ENCODE data around the gene BICD1. TPM values are rescaled to one million over a fixed set of nuclear protein-coding genes. Genes with fewer than 3 reads are reported as not detected.

The BICD1 gene
- total RNA-seq, 1 donor from 2014 or later, result 8.5 TPM

DNA sequence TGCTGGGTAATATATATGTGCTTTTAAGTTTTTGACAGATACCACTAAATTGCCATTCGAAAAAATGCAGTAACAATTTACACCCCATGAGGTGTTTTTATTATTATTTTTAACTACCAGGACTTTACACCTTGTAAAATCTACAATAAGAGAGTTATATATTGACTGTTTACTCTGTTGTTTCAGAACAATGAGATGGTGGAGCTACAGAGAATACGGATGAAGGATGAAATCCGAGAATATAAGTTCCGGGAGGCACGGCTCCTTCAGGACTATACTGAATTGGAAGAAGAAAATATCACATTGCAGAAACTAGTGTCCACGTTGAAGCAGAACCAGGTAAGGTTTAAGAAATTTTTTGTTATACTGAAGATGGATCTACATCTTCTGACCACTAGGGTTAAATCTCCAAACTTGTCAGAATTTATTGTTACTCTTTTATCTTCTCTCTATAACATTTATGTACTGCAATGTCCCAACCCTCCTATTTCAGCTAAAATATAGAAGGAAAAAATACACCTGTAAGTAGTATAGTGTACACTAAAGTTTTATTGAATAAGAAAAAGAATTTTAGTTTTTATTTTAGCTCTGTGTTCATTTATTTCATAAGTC lies 187.3 kb downstream of the BICD1 start:
- Histone ChIP-seq H3K9me3 (replicated peaks) (no peaks in the 10 kb centered on the region), H3K27me3 (ENCODE audit: low read depth) (no peaks in the 10 kb centered on the region), H3K27ac (replicated peaks) (no peak overlapping the region), H3K36me3 (no peaks in the 10 kb centered on the region), H3K4me3 (no peak overlapping the region), H3K4me1 (no peaks in the 10 kb centered on the region)
- intact Hi-C loops (cut with micrococcal nuclease), result loop anchor here (10.0 kb wide), 1 partner anchor 229 kb away; no protein-coding TSS in a partner anchor
- DNase-seq, result no peak
- TF ChIP-seq, protein P1, sequence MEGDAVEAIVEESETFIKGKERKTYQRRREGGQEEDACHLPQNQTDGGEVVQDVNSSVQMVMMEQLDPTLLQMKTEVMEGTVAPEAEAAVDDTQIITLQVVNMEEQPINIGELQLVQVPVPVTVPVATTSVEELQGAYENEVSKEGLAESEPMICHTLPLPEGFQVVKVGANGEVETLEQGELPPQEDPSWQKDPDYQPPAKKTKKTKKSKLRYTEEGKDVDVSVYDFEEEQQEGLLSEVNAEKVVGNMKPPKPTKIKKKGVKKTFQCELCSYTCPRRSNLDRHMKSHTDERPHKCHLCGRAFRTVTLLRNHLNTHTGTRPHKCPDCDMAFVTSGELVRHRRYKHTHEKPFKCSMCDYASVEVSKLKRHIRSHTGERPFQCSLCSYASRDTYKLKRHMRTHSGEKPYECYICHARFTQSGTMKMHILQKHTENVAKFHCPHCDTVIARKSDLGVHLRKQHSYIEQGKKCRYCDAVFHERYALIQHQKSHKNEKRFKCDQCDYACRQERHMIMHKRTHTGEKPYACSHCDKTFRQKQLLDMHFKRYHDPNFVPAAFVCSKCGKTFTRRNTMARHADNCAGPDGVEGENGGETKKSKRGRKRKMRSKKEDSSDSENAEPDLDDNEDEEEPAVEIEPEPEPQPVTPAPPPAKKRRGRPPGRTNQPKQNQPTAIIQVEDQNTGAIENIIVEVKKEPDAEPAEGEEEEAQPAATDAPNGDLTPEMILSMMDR (IDR thresholded peaks at IDR 0.05; ENCODE audit: borderline replicate concordance), result no peak

DNA sequence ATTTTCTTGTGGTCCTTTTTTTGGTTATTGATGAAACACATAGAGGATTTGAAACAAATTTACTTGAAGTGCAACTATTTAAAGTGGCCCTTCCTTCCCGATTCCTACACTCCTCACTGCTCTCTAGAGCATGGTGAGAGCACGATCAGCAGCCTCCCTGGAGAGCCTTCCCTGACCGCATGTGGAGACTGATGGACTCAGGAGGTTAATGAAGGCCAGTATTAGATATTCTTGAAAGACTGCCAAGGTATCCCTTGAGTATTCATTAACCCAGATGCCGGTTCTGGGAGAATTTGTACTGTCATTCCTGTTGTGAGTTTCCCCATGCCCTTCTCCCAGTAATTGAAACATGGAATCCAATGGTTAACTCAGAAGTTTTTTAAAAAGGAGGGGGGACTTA lies 189.9 kb downstream of the BICD1 start:
- Histone ChIP-seq H3K4me1 (no peaks in the 10 kb centered on the region), H3K27me3 (ENCODE audit: low read depth) (no peaks in the 10 kb centered on the region), H3K4me3 (no peak overlapping the region), H3K9me3 (replicated peaks) (no peaks in the 10 kb centered on the region), H3K27ac (replicated peaks) (no peak overlapping the region), H3K36me3 (no peaks in the 10 kb centered on the region)
- no peak for DNase-seq
- TF ChIP-seq, protein P1 (IDR thresholded peaks at IDR 0.05; ENCODE audit: borderline replicate concordance), result no peak
- intact Hi-C loops (cut with micrococcal nuclease), result loop anchor here (10.0 kb wide), 1 partner anchor 232 kb away; no protein-coding TSS in a partner anchor

DNA sequence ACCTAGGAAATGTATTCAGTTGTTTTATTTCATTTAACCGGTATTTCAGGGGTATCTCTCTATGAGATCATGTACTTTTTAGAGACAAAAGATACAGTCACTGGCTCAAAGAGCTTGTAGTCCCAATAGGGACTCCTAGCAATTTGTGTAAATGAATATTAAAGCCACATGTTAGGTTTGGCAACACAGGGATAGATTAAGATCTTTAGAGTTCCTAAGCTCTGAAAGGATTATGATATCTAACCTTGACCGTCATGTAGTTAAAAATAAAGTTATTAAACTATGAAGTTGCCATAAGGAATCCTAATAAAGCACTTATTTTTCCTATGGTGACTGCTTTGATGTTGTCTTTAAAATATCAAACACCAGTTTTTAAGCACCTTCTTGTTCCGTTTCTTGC lies 192.3 kb downstream of the BICD1 start:
- no peak for DNase-seq
- TF ChIP-seq, protein P1 (IDR thresholded peaks at IDR 0.05; ENCODE audit: borderline replicate concordance), result no peak
- H3K4me3 ChIP-seq, result no peak overlapping the region
- H3K36me3 ChIP-seq, result no peaks in the 10 kb centered on the region
- H3K27me3 ChIP-seq (ENCODE audit: low read depth), result no peaks in the 10 kb centered on the region
- intact Hi-C loops (cut with micrococcal nuclease), result loop anchor here (10.0 kb wide), 1 partner anchor 234 kb away; no protein-coding TSS in a partner anchor
- H3K4me1 ChIP-seq, result no peaks in the 10 kb centered on the region
- no peak overlapping the region for H3K27ac ChIP-seq (replicated peaks)
- no peaks in the 10 kb centered on the region for H3K9me3 ChIP-seq (replicated peaks)

DNA sequence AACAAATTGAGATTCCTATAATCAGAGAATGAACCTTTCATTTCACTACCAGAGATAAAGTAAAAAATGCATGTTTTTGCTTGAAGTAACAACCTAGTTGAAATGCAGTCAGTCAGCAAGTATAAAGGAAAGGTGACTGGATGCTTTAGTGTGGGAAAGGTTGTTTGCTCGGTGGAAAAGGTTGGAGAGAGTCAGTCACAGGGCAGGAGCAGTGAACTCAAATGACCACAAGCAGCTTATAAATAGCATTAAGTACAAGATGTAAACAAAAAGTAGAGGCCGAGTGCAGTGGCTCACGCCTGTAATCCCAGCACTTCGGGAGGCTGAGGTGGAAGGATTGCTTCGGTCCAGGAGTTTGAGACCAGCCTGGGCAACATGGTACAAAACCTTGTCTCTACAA lies 194.6 kb downstream of the BICD1 start:
- H3K4me1 ChIP-seq, result no peaks in the 10 kb centered on the region
- H3K27me3 ChIP-seq (ENCODE audit: low read depth), result no peaks in the 10 kb centered on the region
- no peak overlapping the region for H3K4me3 ChIP-seq
- H3K27ac ChIP-seq (replicated peaks), result no peak overlapping the region
- no peak for DNase-seq
- intact Hi-C loops (cut with micrococcal nuclease), result loop anchor here (10.0 kb wide), 2 partner anchors 616 to 646 kb away; partner anchors contain the start of gene ETFBKMT
- TF ChIP-seq, protein P1 (IDR thresholded peaks at IDR 0.05; ENCODE audit: borderline replicate concordance), result no peak
- H3K36me3 ChIP-seq, result peaks cover 6% of the 10 kb centered on the region
- H3K9me3 ChIP-seq (replicated peaks), result no peaks in the 10 kb centered on the region

DNA sequence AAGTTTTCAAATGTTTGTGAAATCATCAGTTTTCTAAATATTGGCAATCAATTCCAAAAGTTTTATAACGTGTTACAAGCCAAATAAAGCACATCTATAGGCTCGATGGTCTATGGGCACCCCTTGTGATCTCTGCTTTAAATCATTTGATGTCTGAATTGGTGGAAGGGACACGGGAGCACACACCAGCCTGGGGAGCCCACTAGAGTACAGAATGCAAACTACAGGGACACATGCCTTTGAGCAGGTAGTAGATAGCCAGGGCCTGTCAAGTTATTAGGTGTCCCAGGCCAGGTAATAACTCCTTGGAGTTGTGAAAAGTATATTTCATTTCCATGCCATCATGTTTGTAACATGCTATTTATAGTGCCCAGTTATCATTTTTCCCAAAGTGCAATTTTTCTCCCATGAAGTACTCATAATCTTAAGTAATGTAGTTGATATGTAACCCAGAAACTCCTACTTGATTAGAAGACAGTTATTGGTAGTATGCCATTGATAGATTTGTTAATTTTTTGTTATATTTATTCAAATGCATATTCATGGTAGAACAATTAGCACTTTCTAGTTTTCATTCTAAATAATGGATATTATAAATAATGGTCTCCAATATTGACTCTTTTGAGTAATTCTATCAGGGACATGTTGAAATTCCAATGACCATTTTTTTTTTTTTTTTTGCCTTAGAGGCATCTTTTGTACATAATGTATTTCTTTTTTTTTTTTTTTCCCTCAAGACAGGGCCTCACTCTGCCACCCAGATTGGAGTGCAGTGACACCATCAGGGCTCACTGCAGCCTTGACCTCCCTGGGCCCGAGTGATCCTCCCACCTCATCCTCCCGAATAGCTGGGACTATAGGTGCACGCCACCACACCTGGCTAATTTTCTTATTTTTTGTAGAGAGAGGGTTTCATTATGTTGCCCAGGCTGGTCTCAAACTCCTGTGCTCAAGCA lies 195.8 kb downstream of the BICD1 start:
- Histone ChIP-seq H3K9me3 (replicated peaks) (no peaks in the 10 kb centered on the region), H3K4me3 (no peak overlapping the region), H3K27me3 (ENCODE audit: low read depth) (no peaks in the 10 kb centered on the region), H3K27ac (replicated peaks) (no peak overlapping the region), H3K36me3 (peaks cover 6% of the 10 kb centered on the region), H3K4me1 (no peaks in the 10 kb centered on the region)
- DNase-seq, result no peak
- intact Hi-C loops (cut with micrococcal nuclease), result loop anchor here (10.0 kb wide), 2 partner anchors 618 to 648 kb away; partner anchors contain the start of gene ETFBKMT
- TF ChIP-seq, protein P1 (IDR thresholded peaks at IDR 0.05; ENCODE audit: borderline replicate concordance), result peak; percentile 68

All from left ventricle myocardium inferior (tissue), 1 donor.